ENCODE data around the gene SAG. TPM values are rescaled to one million over a fixed set of nuclear protein-coding genes. Genes with fewer than 3 reads are reported as not detected.

The SAG gene
- total and polyA plus RNA-seq, 2 experiments from 2014 or later, result not detected

- peaks cover 59% of the 10 kb centered on the region for H3K79me2 ChIP-seq (replicated peaks; ENCODE audit: insufficient read depth)
- H3K36me3 ChIP-seq (ENCODE audit: insufficient read depth), result no peaks in the 10 kb centered on the region
- Mint-ChIP-seq H3K27ac (0 out of 2 replicates have a peak overlapping the region, but pooled peaks have one; percentile 20), H3K4me1 (peaks cover 31% of the 10 kb centered on the region), H3K36me3 (ENCODE audit: low read depth) (peaks cover 4% of the 10 kb centered on the region; the same call in 2 of the 3 replicates), H3K4me3 (no peak overlapping the region), H3K9me3 (no peaks in the 10 kb centered on the region), H3K27me3 (ENCODE audit: insufficient read depth, low read depth, poor library complexity) (peaks cover 6% of the 10 kb centered on the region)
- no peak overlapping the region for H3K27ac ChIP-seq (ENCODE audit: low read depth)
- no peaks in the 10 kb centered on the region for H3K4me1 ChIP-seq (ENCODE audit: insufficient read depth)
- H4K20me1 ChIP-seq (replicated peaks; ENCODE audit: insufficient read depth), result peaks cover 17% of the 10 kb centered on the region
- ATAC-seq (no peak), DNase-seq (ENCODE audit: low spot score) (no peak)
- H3K9me2 ChIP-seq (ENCODE audit: insufficient read depth), result no peaks in the 10 kb centered on the region
- H2AFZ ChIP-seq, result no peak overlapping the region
- no peak overlapping the region for H3K4me2 ChIP-seq
- H3F3A ChIP-seq (replicated peaks; ENCODE audit: low read depth), result no peaks in the 10 kb centered on the region
- no peak for TF ChIP-seq STAT1 (IDR thresholded peaks at IDR 0.05; ENCODE audit: unreplicated experiment)
- TF ChIP-seq CREB1 (CRISPR knock-in tag; IDR thresholded peaks at IDR 0.05; ENCODE audit: low read depth), result no peak
- TF ChIP-seq NANOG (IDR thresholded peaks at IDR 0.05; ENCODE audit: borderline replicate concordance), result no peak
- no peak for TF ChIP-seq ETS1 (IDR thresholded peaks at IDR 0.05)
- no peak for TF ChIP-seq JUNB (IDR thresholded peaks at IDR 0.05; ENCODE audit: unreplicated experiment)
- no peak for TF ChIP-seq ZNF462 (CRISPR knock-in tag; IDR thresholded peaks at IDR 0.05)
- H3K27me3 ChIP-seq (ENCODE audit: insufficient read depth), result no peaks in the 10 kb centered on the region
- no peak overlapping the region for H3K4me3 ChIP-seq
Observed at GRCh38 chr2:233385489-233386044, 78.0 kb downstream of the SAG start.
